ENCODE results near the gene ATP2C2. TPM values are rescaled to one million over a fixed set of nuclear protein-coding genes. Genes with fewer than 3 reads are reported as not detected.

ATP2C2 gene
- total RNA-seq, 2 donors from 2014 or later = 2.0 to 2.6 TPM

- Mint-ChIP-seq H3K36me3 (ENCODE audit: low read depth) (peaks cover 68% of the 10 kb centered on the region), H3K27me3 (ENCODE audit: insufficient read depth) (no peaks in the 10 kb centered on the region), H3K27ac (no peak overlapping the region), H3K4me3 (no peak overlapping the region), H3K4me1 (no peaks in the 10 kb centered on the region), H3K9me3 (peaks cover 24% of the 10 kb centered on the region)
- Histone ChIP-seq H3K27me3 (ENCODE audit: control insufficient read depth, insufficient read depth, low read length, poor library complexity, severe bottlenecking) (no peaks in the 10 kb centered on the region), H3K4me3 (ENCODE audit: low read length) (no peak overlapping the region), H3K9ac (ENCODE audit: extremely low read depth, low read length, poor library complexity, severe bottlenecking) (no peak overlapping the region), H3K36me3 (ENCODE audit: control insufficient read depth, insufficient read depth, low read length) (peaks cover 41% of the 10 kb centered on the region), H3K9me3 (ENCODE audit: control insufficient read depth, low read length) (peaks cover 23% of the 10 kb centered on the region), H3K27ac (ENCODE audit: low read depth, low read length) (no peak overlapping the region), H3K4me1 (ENCODE audit: control insufficient read depth, insufficient read depth, low read length) (no peaks in the 10 kb centered on the region)
- TF ChIP-seq, protein P1, sequence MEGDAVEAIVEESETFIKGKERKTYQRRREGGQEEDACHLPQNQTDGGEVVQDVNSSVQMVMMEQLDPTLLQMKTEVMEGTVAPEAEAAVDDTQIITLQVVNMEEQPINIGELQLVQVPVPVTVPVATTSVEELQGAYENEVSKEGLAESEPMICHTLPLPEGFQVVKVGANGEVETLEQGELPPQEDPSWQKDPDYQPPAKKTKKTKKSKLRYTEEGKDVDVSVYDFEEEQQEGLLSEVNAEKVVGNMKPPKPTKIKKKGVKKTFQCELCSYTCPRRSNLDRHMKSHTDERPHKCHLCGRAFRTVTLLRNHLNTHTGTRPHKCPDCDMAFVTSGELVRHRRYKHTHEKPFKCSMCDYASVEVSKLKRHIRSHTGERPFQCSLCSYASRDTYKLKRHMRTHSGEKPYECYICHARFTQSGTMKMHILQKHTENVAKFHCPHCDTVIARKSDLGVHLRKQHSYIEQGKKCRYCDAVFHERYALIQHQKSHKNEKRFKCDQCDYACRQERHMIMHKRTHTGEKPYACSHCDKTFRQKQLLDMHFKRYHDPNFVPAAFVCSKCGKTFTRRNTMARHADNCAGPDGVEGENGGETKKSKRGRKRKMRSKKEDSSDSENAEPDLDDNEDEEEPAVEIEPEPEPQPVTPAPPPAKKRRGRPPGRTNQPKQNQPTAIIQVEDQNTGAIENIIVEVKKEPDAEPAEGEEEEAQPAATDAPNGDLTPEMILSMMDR (conservative IDR thresholded peaks at IDR 0.05) = no peak
- peak; percentile 16 for DNase-seq
- 94% methylated on average over 11 to 18 of the region's 18 CpGs for WGBS, 2 experiments (ENCODE audit: insufficient coverage in 1 of 2, insufficient read length in 1 of 2)
Measured at GRCh38 chr16:84497418-84498222, 129.3 kb downstream of the ATP2C2 start.

GRCh38 chr16:84498223-84498610 is 129.9 kb downstream of the ATP2C2 start:
- TF ChIP-seq, protein P1 (conservative IDR thresholded peaks at IDR 0.05) = no peak
- H3K27me3 Mint-ChIP-seq (ENCODE audit: insufficient read depth) = no peaks in the 10 kb centered on the region
- Histone ChIP-seq H3K9me3 (ENCODE audit: control insufficient read depth, low read length) (peaks cover 17% of the 10 kb centered on the region), H3K4me3 (ENCODE audit: low read length) (no peak overlapping the region), H3K4me1 (ENCODE audit: control insufficient read depth, insufficient read depth, low read length) (no peaks in the 10 kb centered on the region), H3K27ac (ENCODE audit: low read depth, low read length) (no peak overlapping the region), H3K27me3 (ENCODE audit: control insufficient read depth, insufficient read depth, low read length, poor library complexity, severe bottlenecking) (no peaks in the 10 kb centered on the region), H3K36me3 (ENCODE audit: control insufficient read depth, insufficient read depth, low read length) (peaks cover 35% of the 10 kb centered on the region), H3K9ac (ENCODE audit: extremely low read depth, low read length, poor library complexity, severe bottlenecking) (no peak overlapping the region)
- H3K9me3 Mint-ChIP-seq = peaks cover 18% of the 10 kb centered on the region
- no peaks in the 10 kb centered on the region for H3K4me1 Mint-ChIP-seq
- 88% methylated on average over 2 of the region's 2 CpGs; no CpG with 5 or more reads in 1 of the 2 experiments for WGBS, 2 experiments (ENCODE audit: insufficient coverage in 1 of 2, insufficient read length in 1 of 2)
- H3K4me3 Mint-ChIP-seq = no peak overlapping the region
- no peak overlapping the region for H3K27ac Mint-ChIP-seq
- peak; percentile 5 for DNase-seq
- H3K36me3 Mint-ChIP-seq (ENCODE audit: low read depth) = peaks cover 62% of the 10 kb centered on the region

DNA sequence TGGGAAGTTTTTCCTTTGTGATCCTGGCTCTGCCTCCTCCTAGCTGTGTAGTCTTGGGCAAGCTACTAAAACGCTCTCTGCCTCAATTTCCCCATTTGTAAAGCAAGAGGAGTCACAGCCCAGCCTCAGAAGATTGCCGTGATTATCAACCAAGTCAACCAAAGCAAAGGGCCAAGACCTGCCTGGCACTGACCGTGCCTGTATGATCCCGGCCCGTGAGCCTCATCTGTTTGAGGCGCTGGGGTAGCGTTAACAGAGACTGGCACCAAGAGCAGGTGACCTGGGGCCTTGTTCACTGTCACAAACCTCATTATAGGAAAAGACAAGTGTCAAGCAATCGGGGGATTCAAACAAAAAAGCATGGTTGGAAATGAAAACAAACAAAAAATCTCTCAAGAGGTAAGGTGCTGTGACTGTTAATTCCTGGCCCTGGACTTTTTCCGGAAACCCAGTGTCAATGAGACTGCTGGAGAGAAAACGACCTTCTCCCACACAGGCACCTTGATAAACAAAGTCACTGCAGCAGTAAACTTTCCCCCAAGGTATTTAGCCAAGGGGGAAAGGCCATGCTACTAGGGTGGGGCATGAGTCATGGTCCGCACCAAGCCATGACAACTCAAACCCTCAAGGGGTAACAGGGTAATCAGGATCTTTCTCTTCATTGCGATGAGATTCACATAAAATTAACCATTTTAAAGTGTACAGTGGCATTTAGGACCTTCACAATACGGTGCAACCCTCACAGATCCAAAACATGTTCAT is 130.7 kb downstream of the ATP2C2 start:
- H3K36me3 Mint-ChIP-seq (ENCODE audit: low read depth) = peaks cover 54% of the 10 kb centered on the region
- WGBS, 2 experiments (ENCODE audit: insufficient coverage in 1 of 2, insufficient read length in 1 of 2) = 92 to 96% methylated on average over 12 to 13 of the region's 13 CpGs
- TF ChIP-seq, protein P1 (conservative IDR thresholded peaks at IDR 0.05) = no peak

More for the DNA sequence above, 130.7 kb downstream of the ATP2C2 start:
- H3K27me3 Mint-ChIP-seq (ENCODE audit: insufficient read depth) = no peaks in the 10 kb centered on the region
- Histone ChIP-seq H3K4me3 (ENCODE audit: low read length) (no peak overlapping the region), H3K9me3 (ENCODE audit: control insufficient read depth, low read length) (peaks cover 9% of the 10 kb centered on the region), H3K27ac (ENCODE audit: low read depth, low read length) (no peak overlapping the region), H3K27me3 (ENCODE audit: control insufficient read depth, insufficient read depth, low read length, poor library complexity, severe bottlenecking) (no peaks in the 10 kb centered on the region), H3K4me1 (ENCODE audit: control insufficient read depth, insufficient read depth, low read length) (peaks cover 5% of the 10 kb centered on the region), H3K36me3 (ENCODE audit: control insufficient read depth, insufficient read depth, low read length) (peaks cover 27% of the 10 kb centered on the region), H3K9ac (ENCODE audit: extremely low read depth, low read length, poor library complexity, severe bottlenecking) (no peak overlapping the region)
- H3K9me3 Mint-ChIP-seq = peaks cover 12% of the 10 kb centered on the region
- H3K27ac Mint-ChIP-seq = no peak overlapping the region
- peaks cover 5% of the 10 kb centered on the region for H3K4me1 Mint-ChIP-seq
- no peak overlapping the region for H3K4me3 Mint-ChIP-seq
- DNase-seq = no peak
